Mesodermal cell (in vitro differentiated cells): ENCODE measurements around the gene ASB2.

Experiments used
- H3K27ac ChIP-seq: 2 replicates; pipeline ENCODE4 v1.7.0; 2013; ENCODE audit warnings: mild to moderate bottlenecking, low read depth, low read length, moderate library complexity; ENCODE audit not compliant: severe bottlenecking
- H3K36me3 ChIP-seq: 2 replicates; pipeline ENCODE4 v1.7.1; 2013; ENCODE audit warnings: mild to moderate bottlenecking, low read length, moderate library complexity; ENCODE audit not compliant: control insufficient read depth, insufficient read depth
- H3K4me1 ChIP-seq: one replicate; pipeline ENCODE4 v1.7.1; 2013; ENCODE audit warnings: mild to moderate bottlenecking, low read length; ENCODE audit not compliant: insufficient read depth, control insufficient read depth, poor library complexity, severe bottlenecking
- H3K4me3 ChIP-seq: 2 replicates; pipeline ENCODE4 v1.7.0; 2013; ENCODE audit warnings: low read length, control low read depth, mild to moderate bottlenecking; ENCODE audit not compliant: insufficient read depth, poor library complexity, severe bottlenecking; ENCODE audit errors: extremely low read depth
- H3K9me3 ChIP-seq: 2 replicates; pipeline ENCODE4 v1.7.1; 2013; ENCODE audit warnings: mild to moderate bottlenecking, low read length, moderate library complexity; ENCODE audit not compliant: control insufficient read depth
- WGBS, 2 experiments: methylation state at CpG; one replicate each; pipeline ENCODE4 v1.1.5; 2013; ENCODE audit warnings: missing lambda C conversion rate in 2 of 2; ENCODE audit not compliant: insufficient coverage in 2 of 2; 5-methylcytosine and 5-hydroxymethylcytosine counted together

The ASB2 gene

GRCh38 chr14:93954900-93955849 lies 21.2 kb downstream of the ASB2 start:
- H3K36me3 ChIP-seq, result no peaks in the 10 kb centered on the region
- H3K4me1 ChIP-seq, result peaks cover 21% of the 10 kb centered on the region
- H3K4me3 ChIP-seq, result no peak overlapping the region
- H3K27ac ChIP-seq, result no peak overlapping the region
- 80% methylated on average over 8 to 13 of the region's 19 CpGs for WGBS, 2 experiments
- H3K9me3 ChIP-seq, result no peaks in the 10 kb centered on the region

GRCh38 chr14:93954516-93954830 lies 21.9 kb downstream of the ASB2 start:
- 79 to 81% methylated on average over 3 to 4 of the region's 4 CpGs for WGBS, 2 experiments
- H3K36me3 ChIP-seq, result no peaks in the 10 kb centered on the region
- H3K4me3 ChIP-seq, result no peak overlapping the region
- no peaks in the 10 kb centered on the region for H3K9me3 ChIP-seq
- H3K27ac ChIP-seq, result no peak overlapping the region
- peaks cover 20% of the 10 kb centered on the region for H3K4me1 ChIP-seq

GRCh38 chr14:93953739-93954515 lies 22.4 kb downstream of the ASB2 start:
- Histone ChIP-seq H3K27ac (no peak overlapping the region), H3K9me3 (no peaks in the 10 kb centered on the region), H3K4me3 (no peak overlapping the region), H3K4me1 (peaks cover 15% of the 10 kb centered on the region), H3K36me3 (no peaks in the 10 kb centered on the region)
- WGBS, 2 experiments, result 76 to 78% methylated on average over 10 to 17 of the region's 18 CpGs

GRCh38 chr14:93953263-93953662 lies 23.1 kb downstream of the ASB2 start:
- Histone ChIP-seq H3K9me3 (no peaks in the 10 kb centered on the region), H3K27ac (no peak overlapping the region), H3K4me3 (no peak overlapping the region), H3K36me3 (no peaks in the 10 kb centered on the region), H3K4me1 (peaks cover 13% of the 10 kb centered on the region)
- WGBS, 2 experiments, result 81 to 83% methylated on average over 14 of the region's 14 CpGs

- WGBS, 2 experiments, result 83 to 94% methylated on average over 3 of the region's 3 CpGs
- Histone ChIP-seq H3K36me3 (no peaks in the 10 kb centered on the region), H3K4me1 (peaks cover 13% of the 10 kb centered on the region), H3K27ac (no peak overlapping the region), H3K4me3 (no peak overlapping the region), H3K9me3 (no peaks in the 10 kb centered on the region)
These were observed 23.5 kb downstream of the ASB2 start for GRCh38 chr14:93952829-93953228.

- Histone ChIP-seq H3K4me3 (no peak overlapping the region), H3K4me1 (peaks cover 13% of the 10 kb centered on the region), H3K36me3 (no peaks in the 10 kb centered on the region), H3K9me3 (no peaks in the 10 kb centered on the region), H3K27ac (no peak overlapping the region)
- WGBS, 2 experiments, result 73 to 74% methylated on average over 5 to 7 of the region's 7 CpGs
These were observed 24.5 kb downstream of the ASB2 start for GRCh38 chr14:93951635-93952540.

GRCh38 chr14:93950948-93951634 lies 25.3 kb downstream of the ASB2 start:
- Histone ChIP-seq H3K9me3 (no peaks in the 10 kb centered on the region), H3K4me3 (no peak overlapping the region), H3K36me3 (no peaks in the 10 kb centered on the region), H3K27ac (no peak overlapping the region), H3K4me1 (peaks cover 17% of the 10 kb centered on the region)
- WGBS, 2 experiments, result 93 to 94% methylated on average over 14 of the region's 20 CpGs

- H3K4me3 ChIP-seq, result no peak overlapping the region
- no peaks in the 10 kb centered on the region for H3K9me3 ChIP-seq
- WGBS, 2 experiments, result 88 to 91% methylated on average over 11 to 13 of the region's 13 CpGs
- H3K36me3 ChIP-seq, result no peaks in the 10 kb centered on the region
- peaks cover 21% of the 10 kb centered on the region for H3K4me1 ChIP-seq
- H3K27ac ChIP-seq, result no peak overlapping the region
These were observed 26.8 kb downstream of the ASB2 start for GRCh38 chr14:93949511-93950075.

- 80 to 92% methylated on average over 9 to 19 of the region's 19 CpGs for WGBS, 2 experiments
- peaks cover 17% of the 10 kb centered on the region for H3K4me1 ChIP-seq
- H3K4me3 ChIP-seq, result no peak overlapping the region
- no peaks in the 10 kb centered on the region for H3K36me3 ChIP-seq
- no peak overlapping the region for H3K27ac ChIP-seq
- no peaks in the 10 kb centered on the region for H3K9me3 ChIP-seq
These were observed 29.1 kb downstream of the ASB2 start for GRCh38 chr14:93947282-93947681.
